Mucosa of rectum (tissue), 2 donors: ENCODE data around the gene EIPR1.
A peak's percentile ranks its signal among the peaks of the same experiment; 100 is the strongest.
"Not testable (repeated sequence)": the region's sequence is repeated elsewhere in the genome, so short reads cannot be mapped to it uniquely, and the experiment has no call there.

ENCODE experiments used
- H3K27ac ChIP-seq, 2 donors: one replicate each; pipeline ENCODE4 v1.7.0; 2013; ENCODE audit warnings: inconsistent platforms in 2 of 2, low read depth in 2 of 2, low read length in 2 of 2
- H3K27me3 ChIP-seq, 2 donors: one replicate each; pipeline ENCODE4 v1.7.0; 2013; ENCODE audit warnings: low read length in 2 of 2; ENCODE audit not compliant: control insufficient read depth in 2 of 2, insufficient read depth in 2 of 2
- H3K36me3 ChIP-seq, 2 donors: one replicate each; pipeline ENCODE4 v1.7.0; 2013; ENCODE audit warnings: low read length in 2 of 2; ENCODE audit not compliant: control insufficient read depth in 2 of 2, insufficient read depth in 2 of 2
- H3K4me1 ChIP-seq, 2 donors: one replicate each; pipeline ENCODE4 v1.7.0; 2013; ENCODE audit warnings: low read length in 2 of 2, mild to moderate bottlenecking in 1 of 2; ENCODE audit not compliant: control insufficient read depth in 2 of 2, insufficient read depth in 2 of 2
- H3K4me3 ChIP-seq, 2 donors: one replicate each; pipeline ENCODE4 v1.7.0; 2013; ENCODE audit warnings: low read length in 2 of 2
- H3K9ac ChIP-seq, 2 donors: one replicate each; pipeline ENCODE4 v1.7.0; 2013; ENCODE audit warnings: low read length in 2 of 2, low read depth in 1 of 2, mild to moderate bottlenecking in 1 of 2
- H3K9me3 ChIP-seq, 2 donors: one replicate each; pipeline ENCODE4 v1.7.0; 2013; ENCODE audit warnings: low read length in 2 of 2; ENCODE audit not compliant: control insufficient read depth in 2 of 2
- donor health status: healthy.
- donor health status: Normal muscosa, but diverticular disease.

The EIPR1 gene

GRCh38 chr2:3387011-3387410 lies 9.4 kb upstream of the EIPR1 start:
- Histone ChIP-seq H3K27me3 (no peaks in the 10 kb centered on the region), H3K27ac (no peak overlapping the region), H3K9ac (no peak overlapping the region), H3K4me1 (no peaks in the 10 kb centered on the region), H3K36me3 (peaks cover 21 to 33% of the 10 kb centered on the region in 2 donors), H3K4me3 (no peak overlapping the region), H3K9me3 (no peaks in the 10 kb centered on the region)

- Histone ChIP-seq H3K27ac (no peak overlapping the region), H3K36me3 (peaks cover 21 to 30% of the 10 kb centered on the region in 2 donors), H3K4me1 (no peaks in the 10 kb centered on the region), H3K9ac (no peak overlapping the region), H3K9me3 (no peaks in the 10 kb centered on the region), H3K27me3 (no peaks in the 10 kb centered on the region), H3K4me3 (no peak overlapping the region)
Observed at GRCh38 chr2:3386448-3386958, 8.9 kb upstream of the EIPR1 start.

GRCh38 chr2:3379647-3380534 lies 2.3 kb upstream of the EIPR1 start, which contains the start of gene TRAPPC12:
Gene TRAPPC12, plus strand, starts transcription at chr2:3379694. Its CDS starts 7,930 bp downstream, at chr2:3387624.
- H3K36me3 ChIP-seq = peaks cover 0 to 2% of the 10 kb centered on the region in 2 donors
- H3K27me3 ChIP-seq = no peaks in the 10 kb centered on the region
- H3K4me3 ChIP-seq = peak within 1 kb of the TSS; percentile 90 to 94
- peak within 1 kb of the TSS; percentile 81 to 86 for H3K9ac ChIP-seq
- H3K27ac ChIP-seq = peak within 1 kb of the TSS; percentile 90 to 91
- peaks cover 23 to 24% of the 10 kb centered on the region in 2 donors for H3K4me1 ChIP-seq
- H3K9me3 ChIP-seq = no peaks in the 10 kb centered on the region

- Histone ChIP-seq H3K9me3 (no peaks in the 10 kb centered on the region), H3K4me3 (peak overlapping the region; percentile 90 to 94), H3K27me3 (no peaks in the 10 kb centered on the region), H3K4me1 (peaks cover 23 to 24% of the 10 kb centered on the region in 2 donors), H3K36me3 (peaks cover 0 to 2% of the 10 kb centered on the region in 2 donors), H3K27ac (peak overlapping the region; percentile 86 to 90), H3K9ac (peak overlapping the region; percentile 81 to 86)
Observed at GRCh38 chr2:3379339-3379646, 1.7 kb upstream of the EIPR1 start.

GRCh38 chr2:3377279-3377611 lies 373 bp downstream of the EIPR1 start:
- no peaks in the 10 kb centered on the region for H3K27me3 ChIP-seq
- H3K4me1 ChIP-seq = peaks cover 23 to 24% of the 10 kb centered on the region in 2 donors
- peak overlapping the region; percentile 82 to 91 for H3K27ac ChIP-seq
- peak overlapping the region; percentile 68 to 76 for H3K9ac ChIP-seq
- H3K9me3 ChIP-seq = no peaks in the 10 kb centered on the region
- H3K36me3 ChIP-seq = peaks cover 0 to 2% of the 10 kb centered on the region in 2 donors
- peak overlapping the region; percentile 90 to 93 for H3K4me3 ChIP-seq

GRCh38 chr2:3376821-3377220 lies 797 bp downstream of the EIPR1 start:
- no peaks in the 10 kb centered on the region for H3K27me3 ChIP-seq
- no peak overlapping the region for H3K27ac ChIP-seq
- no peaks in the 10 kb centered on the region for H3K9me3 ChIP-seq
- H3K4me3 ChIP-seq = peak overlapping the region; percentile 90 to 93
- peaks cover 23 to 24% of the 10 kb centered on the region in 2 donors for H3K4me1 ChIP-seq
- no peak overlapping the region for H3K9ac ChIP-seq
- peaks cover 0 to 2% of the 10 kb centered on the region in 2 donors for H3K36me3 ChIP-seq

GRCh38 chr2:3369340-3370181 lies 8.1 kb downstream of the EIPR1 start:
- not testable (repeated sequence) for H3K27ac ChIP-seq, H3K36me3 ChIP-seq, H3K4me1 ChIP-seq, H3K27me3 ChIP-seq, H3K9me3 ChIP-seq, H3K9ac ChIP-seq, H3K4me3 ChIP-seq

GRCh38 chr2:3368261-3368722 lies 9.3 kb downstream of the EIPR1 start:
- Histone ChIP-seq H3K4me3 (no peak overlapping the region), H3K9me3 (no peaks in the 10 kb centered on the region), H3K27ac (no peak overlapping the region), H3K4me1 (no peaks in the 10 kb centered on the region), H3K36me3 (no peaks in the 10 kb centered on the region), H3K9ac (no peak overlapping the region), H3K27me3 (no peaks in the 10 kb centered on the region)

GRCh38 chr2:3365219-3365618 lies 12.4 kb downstream of the EIPR1 start:
- Histone ChIP-seq H3K4me1 (no peaks in the 10 kb centered on the region), H3K4me3 (no peak overlapping the region), H3K9ac (no peak overlapping the region), H3K27ac (no peak overlapping the region), H3K9me3 (no peaks in the 10 kb centered on the region), H3K27me3 (no peaks in the 10 kb centered on the region), H3K36me3 (no peaks in the 10 kb centered on the region)
